Measurements from ENCODE around the gene FBXL14. TPM values are rescaled to one million over a fixed set of nuclear protein-coding genes. Genes with fewer than 3 reads are reported as not detected.

FBXL14 gene
- total and polyA plus RNA-seq, 9 of the 15 experiments (the other 6 are each of a cell fraction or from before 2014, with no cell fraction given): 0.13 to 9.8 (median 3.3) TPM

DNA sequence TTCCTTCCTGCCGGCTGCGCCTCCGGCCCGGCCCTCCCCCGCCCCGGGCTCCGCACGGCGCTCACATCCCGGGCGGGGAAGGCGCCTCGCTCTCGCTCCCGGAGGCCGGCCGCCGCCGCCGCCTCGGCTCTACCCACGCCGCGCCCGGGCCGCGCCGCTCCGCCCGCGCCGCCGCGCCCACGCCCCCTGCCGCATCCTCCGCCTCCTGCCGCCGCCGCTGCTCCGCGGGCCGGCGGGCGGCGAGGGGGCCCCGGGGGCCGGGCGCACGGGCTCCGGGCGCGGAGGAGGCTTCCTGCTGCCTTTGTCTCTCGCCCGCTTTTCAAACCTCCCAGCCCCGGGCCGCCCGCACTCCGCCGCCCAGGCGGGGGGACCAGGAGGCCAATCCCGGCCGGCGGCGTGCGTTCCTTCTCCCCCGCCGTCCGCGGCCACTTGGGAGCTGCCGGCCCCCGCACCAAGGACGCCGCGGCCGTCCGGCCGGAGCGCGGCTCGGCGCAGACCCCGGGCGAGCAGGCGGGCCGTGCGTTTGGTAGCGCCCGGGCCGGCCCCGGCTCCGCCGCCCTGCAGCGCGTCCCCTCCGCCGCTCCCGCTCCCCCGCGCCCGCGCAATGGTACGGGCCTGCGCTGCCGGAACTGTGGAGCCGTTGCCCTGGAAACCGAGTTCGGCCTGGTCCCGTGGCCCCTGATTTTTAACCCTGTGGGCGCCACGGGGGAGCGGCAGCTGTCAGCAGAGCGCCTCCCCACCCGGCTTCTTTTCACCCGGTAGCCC, at the start of gene FBXL14 (continued):
- peak; percentile 79; the same call in 1 of the 2 replicates for TF ChIP-seq TOE1 (IDR thresholded peaks at IDR 0.05; ENCODE audit: borderline replicate concordance)
- TF ChIP-seq TOE1 (CRISPR knock-in tag; IDR thresholded peaks at IDR 0.05; ENCODE audit: borderline replicate concordance, low read depth): no peak
- TF ChIP-seq COPS2 (conservative IDR thresholded peaks at IDR 0.05): no peak
- no peak for TF ChIP-seq NFE2L1 (tag; IDR thresholded peaks at IDR 0.05; ENCODE audit: borderline replicate concordance, low read depth)
- TF ChIP-seq YBX1 (IDR thresholded peaks at IDR 0.05): no peak
- peak; percentile 89 for TF ChIP-seq CCNT2 (IDR thresholded peaks at IDR 0.05; ENCODE audit: borderline replicate concordance, extremely low read depth, insufficient read length, low read depth, low read length)
- TF ChIP-seq HNRNPK (IDR thresholded peaks at IDR 0.05; ENCODE audit: low read depth, low read length, poor library complexity, severe bottlenecking): no peak
- TF ChIP-seq ZNF668 (CRISPR knock-in tag; IDR thresholded peaks at IDR 0.05): no peak
- no peak for TF ChIP-seq CBX3 (IDR thresholded peaks at IDR 0.05; ENCODE audit: borderline replicate concordance in 1 of 2, low read length in 2 of 2)
- TF ChIP-seq, protein P1, sequence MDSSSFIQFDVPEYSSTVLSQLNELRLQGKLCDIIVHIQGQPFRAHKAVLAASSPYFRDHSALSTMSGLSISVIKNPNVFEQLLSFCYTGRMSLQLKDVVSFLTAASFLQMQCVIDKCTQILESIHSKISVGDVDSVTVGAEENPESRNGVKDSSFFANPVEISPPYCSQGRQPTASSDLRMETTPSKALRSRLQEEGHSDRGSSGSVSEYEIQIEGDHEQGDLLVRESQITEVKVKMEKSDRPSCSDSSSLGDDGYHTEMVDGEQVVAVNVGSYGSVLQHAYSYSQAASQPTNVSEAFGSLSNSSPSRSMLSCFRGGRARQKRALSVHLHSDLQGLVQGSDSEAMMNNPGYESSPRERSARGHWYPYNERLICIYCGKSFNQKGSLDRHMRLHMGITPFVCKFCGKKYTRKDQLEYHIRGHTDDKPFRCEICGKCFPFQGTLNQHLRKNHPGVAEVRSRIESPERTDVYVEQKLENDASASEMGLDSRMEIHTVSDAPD (CRISPR knock-in tag; IDR thresholded peaks at IDR 0.05): no peak
- no peak for TF ChIP-seq TCF3 (CRISPR knock-in tag; IDR thresholded peaks at IDR 0.05)
- TF ChIP-seq, protein P2, sequence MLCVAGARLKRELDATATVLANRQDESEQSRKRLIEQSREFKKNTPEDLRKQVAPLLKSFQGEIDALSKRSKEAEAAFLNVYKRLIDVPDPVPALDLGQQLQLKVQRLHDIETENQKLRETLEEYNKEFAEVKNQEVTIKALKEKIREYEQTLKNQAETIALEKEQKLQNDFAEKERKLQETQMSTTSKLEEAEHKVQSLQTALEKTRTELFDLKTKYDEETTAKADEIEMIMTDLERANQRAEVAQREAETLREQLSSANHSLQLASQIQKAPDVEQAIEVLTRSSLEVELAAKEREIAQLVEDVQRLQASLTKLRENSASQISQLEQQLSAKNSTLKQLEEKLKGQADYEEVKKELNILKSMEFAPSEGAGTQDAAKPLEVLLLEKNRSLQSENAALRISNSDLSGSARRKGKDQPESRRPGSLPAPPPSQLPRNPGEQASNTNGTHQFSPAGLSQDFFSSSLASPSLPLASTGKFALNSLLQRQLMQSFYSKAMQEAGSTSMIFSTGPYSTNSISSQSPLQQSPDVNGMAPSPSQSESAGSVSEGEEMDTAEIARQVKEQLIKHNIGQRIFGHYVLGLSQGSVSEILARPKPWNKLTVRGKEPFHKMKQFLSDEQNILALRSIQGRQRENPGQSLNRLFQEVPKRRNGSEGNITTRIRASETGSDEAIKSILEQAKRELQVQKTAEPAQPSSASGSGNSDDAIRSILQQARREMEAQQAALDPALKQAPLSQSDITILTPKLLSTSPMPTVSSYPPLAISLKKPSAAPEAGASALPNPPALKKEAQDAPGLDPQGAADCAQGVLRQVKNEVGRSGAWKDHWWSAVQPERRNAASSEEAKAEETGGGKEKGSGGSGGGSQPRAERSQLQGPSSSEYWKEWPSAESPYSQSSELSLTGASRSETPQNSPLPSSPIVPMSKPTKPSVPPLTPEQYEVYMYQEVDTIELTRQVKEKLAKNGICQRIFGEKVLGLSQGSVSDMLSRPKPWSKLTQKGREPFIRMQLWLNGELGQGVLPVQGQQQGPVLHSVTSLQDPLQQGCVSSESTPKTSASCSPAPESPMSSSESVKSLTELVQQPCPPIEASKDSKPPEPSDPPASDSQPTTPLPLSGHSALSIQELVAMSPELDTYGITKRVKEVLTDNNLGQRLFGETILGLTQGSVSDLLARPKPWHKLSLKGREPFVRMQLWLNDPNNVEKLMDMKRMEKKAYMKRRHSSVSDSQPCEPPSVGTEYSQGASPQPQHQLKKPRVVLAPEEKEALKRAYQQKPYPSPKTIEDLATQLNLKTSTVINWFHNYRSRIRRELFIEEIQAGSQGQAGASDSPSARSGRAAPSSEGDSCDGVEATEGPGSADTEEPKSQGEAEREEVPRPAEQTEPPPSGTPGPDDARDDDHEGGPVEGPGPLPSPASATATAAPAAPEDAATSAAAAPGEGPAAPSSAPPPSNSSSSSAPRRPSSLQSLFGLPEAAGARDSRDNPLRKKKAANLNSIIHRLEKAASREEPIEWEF (CRISPR knock-in tag; IDR thresholded peaks at IDR 0.05): no peak
- TF ChIP-seq NONO (IDR thresholded peaks at IDR 0.05; ENCODE audit: low read depth in 2 of 2, low read length in 1 of 2): peak in 1 of 2 experiments; percentile 98; a peak in 3 of 4 replicates
- no peak for TF ChIP-seq FOXK1 (CRISPR knock-in tag; IDR thresholded peaks at IDR 0.05; ENCODE audit: borderline replicate concordance)
- no peak for TF ChIP-seq NEUROD1 (IDR thresholded peaks at IDR 0.05; ENCODE audit: borderline replicate concordance, low read depth, low read length, partially characterized antibody)
- TF ChIP-seq SMAD1 (IDR thresholded peaks at IDR 0.05; ENCODE audit: low read depth, low read length, partially characterized antibody): no peak
- TF ChIP-seq, protein P3, sequence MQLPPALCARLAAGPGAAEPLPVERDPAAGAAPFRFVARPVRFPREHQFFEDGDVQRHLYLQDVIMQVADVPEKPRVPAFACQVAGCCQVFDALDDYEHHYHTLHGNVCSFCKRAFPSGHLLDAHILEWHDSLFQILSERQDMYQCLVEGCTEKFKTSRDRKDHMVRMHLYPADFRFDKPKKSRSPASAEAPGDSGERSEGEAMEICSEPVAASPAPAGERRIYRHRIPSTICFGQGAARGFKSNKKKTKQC (CRISPR knock-in tag; IDR thresholded peaks at IDR 0.05): no peak
- TF ChIP-seq, protein P4, sequence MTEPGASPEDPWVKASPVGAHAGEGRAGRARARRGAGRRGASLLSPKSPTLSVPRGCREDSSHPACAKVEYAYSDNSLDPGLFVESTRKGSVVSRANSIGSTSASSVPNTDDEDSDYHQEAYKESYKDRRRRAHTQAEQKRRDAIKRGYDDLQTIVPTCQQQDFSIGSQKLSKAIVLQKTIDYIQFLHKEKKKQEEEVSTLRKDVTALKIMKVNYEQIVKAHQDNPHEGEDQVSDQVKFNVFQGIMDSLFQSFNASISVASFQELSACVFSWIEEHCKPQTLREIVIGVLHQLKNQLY (CRISPR knock-in tag; conservative IDR thresholded peaks at IDR 0.05): no peak
- TF ChIP-seq RNF2 (IDR thresholded peaks at IDR 0.05): peak; percentile 45; the same call in 1 of the 2 replicates
